HCT116 (cell line): ENCODE measurements around the gene ATP1A2.

Experiments
- CEBPB ChIP-seq: IDR thresholded peaks from 2 replicates; pipeline ENCODE4 v1.6.1; 2012; ENCODE audit warnings: low read depth
- CTCF ChIP-seq, 3 experiments: fragments of 200-600 bp in 1 of 3; sonication (generic) in 1 of 3; IDR thresholded peaks in 2 of 3; conservative IDR thresholded peaks in 1 of 3; 2 replicates each; pipeline ENCODE4 v1.5.1; 2012 to 2017; ENCODE audit warnings: low read depth in 2 of 3, low read length in 2 of 3, antibody characterized with exemption in 1 of 3, borderline replicate concordance in 1 of 3, control low read depth in 1 of 3, mild to moderate bottlenecking in 1 of 3, mixed read lengths in 1 of 3, mixed run types in 1 of 3, moderate library complexity in 1 of 3; ENCODE audit not compliant: insufficient read depth in 1 of 3
- EZH2 ChIP-seq: fragments of 200-600 bp; sonication (generic); IDR thresholded peaks from 2 replicates; pipeline ENCODE4 v1.6.1; 2017; ENCODE audit warnings: antibody characterized with exemption, mixed run types
- POLR2A ChIP-seq: IDR thresholded peaks from 2 replicates; pipeline ENCODE4 v1.7.0; 2011; ENCODE audit warnings: borderline replicate concordance; ENCODE audit not compliant: insufficient read depth, insufficient read length; ENCODE audit errors: extremely low read depth
- POLR2AphosphoS5 ChIP-seq: IDR thresholded peaks from 2 replicates; pipeline ENCODE4 v1.6.1; 2011; ENCODE audit warnings: mild to moderate bottlenecking, low read depth, low read length, moderate library complexity
- YY1 ChIP-seq: IDR thresholded peaks from 2 replicates; pipeline ENCODE4 v1.6.1; 2011; ENCODE audit warnings: low read length, low read depth, moderate library complexity, mild to moderate bottlenecking; ENCODE audit not compliant: insufficient replicate concordance; ENCODE audit errors: extremely low read depth

DNA sequence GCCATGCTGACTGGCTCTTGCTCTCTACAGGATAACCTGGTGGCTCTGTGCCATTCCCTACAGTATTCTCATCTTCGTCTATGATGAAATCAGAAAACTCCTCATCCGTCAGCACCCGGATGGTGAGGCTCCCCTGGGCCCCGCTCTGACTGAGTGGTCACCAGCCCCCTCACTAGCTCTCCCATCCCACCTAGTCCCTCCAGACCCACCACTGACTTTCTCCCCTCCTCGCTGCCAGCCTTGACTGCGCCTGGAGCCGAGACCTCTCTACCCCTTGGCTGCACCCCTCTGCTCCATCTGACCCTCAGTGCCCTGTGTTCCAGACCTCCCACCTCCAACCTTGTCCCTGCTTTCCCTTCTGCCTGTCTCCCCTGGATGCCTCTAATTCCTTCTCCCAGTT is 70.7 kb downstream of the ATP1A2 start:
- TF ChIP-seq CTCF (IDR thresholded peaks at IDR 0.05 in 2 of 3, conservative IDR thresholded peaks at IDR 0.05 in 1 of 3; ENCODE audit: borderline replicate concordance in 1 of 3, insufficient read depth in 1 of 3, low read depth in 2 of 3, low read length in 2 of 3) (no peak), CEBPB (no peak), POLR2AphosphoS5 (no peak), EZH2 (no peak), YY1 (no peak), POLR2A (no peak)
